ENCODE results near the gene PSMC6. TPM values are rescaled to one million over a fixed set of nuclear protein-coding genes. Genes with fewer than 3 reads are reported as not detected.
A peak's percentile ranks its signal among the peaks of the same experiment; 100 is the strongest.

PSMC6 gene
- total and polyA plus RNA-seq, 2 of the 13 experiments (the other 11 are each of a cell fraction or from before 2014, with no cell fraction given), result 90.0 to 210 TPM

DNA sequence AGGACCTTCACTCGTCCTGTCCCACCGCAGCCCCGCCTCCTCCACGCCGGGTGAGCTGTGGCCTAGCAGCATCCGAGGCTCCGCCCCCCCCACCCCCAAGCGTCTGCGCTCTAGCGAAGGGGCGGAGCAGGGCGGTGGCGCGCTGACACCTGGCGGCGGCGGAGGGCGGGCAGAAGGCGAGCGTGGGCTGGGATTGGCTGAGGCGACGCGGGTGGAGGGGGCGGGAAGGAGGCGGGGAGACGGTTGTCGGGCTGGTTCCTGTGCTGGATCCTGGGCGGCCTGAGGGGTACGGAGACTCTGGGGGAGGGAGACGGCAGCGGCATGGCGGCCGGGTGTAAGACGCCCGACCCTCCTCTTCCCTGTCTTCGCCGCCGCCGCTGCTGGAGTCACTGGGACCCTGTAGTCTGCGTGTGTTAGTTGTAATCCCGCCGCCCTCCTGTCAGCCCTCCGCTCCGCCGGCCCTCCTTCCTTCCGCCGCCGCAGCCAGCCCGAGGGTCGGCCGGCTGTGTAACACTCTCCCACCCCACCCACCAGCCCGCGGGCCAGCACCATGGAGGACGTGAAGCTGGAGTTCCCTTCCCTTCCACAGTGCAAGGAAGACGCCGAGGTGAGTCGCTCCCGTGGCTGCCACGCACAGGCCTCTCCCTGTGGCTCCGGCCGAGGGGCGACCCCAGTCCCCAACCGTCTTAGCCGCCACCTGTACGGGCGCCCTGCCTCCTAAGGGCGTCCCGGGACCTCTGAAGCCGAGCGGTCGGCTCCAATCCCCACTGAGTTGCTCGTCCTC lies 23.1 kb downstream of the PSMC6 start, which contains the start of gene STYX (continued):
- TF ChIP-seq, protein P1, sequence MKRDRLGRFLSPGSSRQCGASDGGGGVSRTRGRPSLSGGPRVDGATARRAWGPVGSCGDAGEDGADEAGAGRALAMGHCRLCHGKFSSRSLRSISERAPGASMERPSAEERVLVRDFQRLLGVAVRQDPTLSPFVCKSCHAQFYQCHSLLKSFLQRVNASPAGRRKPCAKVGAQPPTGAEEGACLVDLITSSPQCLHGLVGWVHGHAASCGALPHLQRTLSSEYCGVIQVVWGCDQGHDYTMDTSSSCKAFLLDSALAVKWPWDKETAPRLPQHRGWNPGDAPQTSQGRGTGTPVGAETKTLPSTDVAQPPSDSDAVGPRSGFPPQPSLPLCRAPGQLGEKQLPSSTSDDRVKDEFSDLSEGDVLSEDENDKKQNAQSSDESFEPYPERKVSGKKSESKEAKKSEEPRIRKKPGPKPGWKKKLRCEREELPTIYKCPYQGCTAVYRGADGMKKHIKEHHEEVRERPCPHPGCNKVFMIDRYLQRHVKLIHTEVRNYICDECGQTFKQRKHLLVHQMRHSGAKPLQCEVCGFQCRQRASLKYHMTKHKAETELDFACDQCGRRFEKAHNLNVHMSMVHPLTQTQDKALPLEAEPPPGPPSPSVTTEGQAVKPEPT (CRISPR knock-in tag; IDR thresholded peaks at IDR 0.05; ENCODE audit: low read depth), result no peak; the same call in 1 of the 2 replicates
- no peak for TF ChIP-seq ARNT (IDR thresholded peaks at IDR 0.05)
- TF ChIP-seq SAP130 (CRISPR knock-in tag; IDR thresholded peaks at IDR 0.05; ENCODE audit: low read depth), result peak; percentile 86
- TF ChIP-seq, protein P2, sequence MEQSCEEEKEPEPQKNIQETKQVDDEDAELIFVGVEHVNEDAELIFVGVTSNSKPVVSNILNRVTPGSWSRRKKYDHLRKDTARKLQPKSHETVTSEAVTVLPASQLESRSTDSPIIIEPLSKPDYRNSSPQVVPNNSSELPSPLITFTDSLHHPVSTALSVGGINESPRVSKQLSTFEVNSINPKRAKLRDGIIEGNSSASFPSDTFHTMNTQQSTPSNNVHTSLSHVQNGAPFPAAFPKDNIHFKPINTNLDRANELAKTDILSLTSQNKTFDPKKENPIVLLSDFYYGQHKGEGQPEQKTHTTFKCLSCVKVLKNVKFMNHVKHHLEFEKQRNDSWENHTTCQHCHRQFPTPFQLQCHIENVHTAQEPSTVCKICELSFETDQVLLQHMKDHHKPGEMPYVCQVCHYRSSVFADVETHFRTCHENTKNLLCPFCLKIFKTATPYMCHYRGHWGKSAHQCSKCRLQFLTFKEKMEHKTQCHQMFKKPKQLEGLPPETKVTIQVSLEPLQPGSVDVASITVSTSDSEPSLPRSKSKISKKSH (CRISPR knock-in tag; IDR thresholded peaks at IDR 0.05; ENCODE audit: borderline replicate concordance), result peak; percentile 17; the same call in 1 of the 2 replicates
- peak; percentile 68; the same call in 1 of the 2 replicates for TF ChIP-seq YEATS4 (CRISPR knock-in tag; IDR thresholded peaks at IDR 0.05; ENCODE audit: borderline replicate concordance)
- peak; percentile 82 for TF ChIP-seq MEIS1 (CRISPR knock-in tag; IDR thresholded peaks at IDR 0.05; ENCODE audit: borderline replicate concordance)
- TF ChIP-seq, protein P3, sequence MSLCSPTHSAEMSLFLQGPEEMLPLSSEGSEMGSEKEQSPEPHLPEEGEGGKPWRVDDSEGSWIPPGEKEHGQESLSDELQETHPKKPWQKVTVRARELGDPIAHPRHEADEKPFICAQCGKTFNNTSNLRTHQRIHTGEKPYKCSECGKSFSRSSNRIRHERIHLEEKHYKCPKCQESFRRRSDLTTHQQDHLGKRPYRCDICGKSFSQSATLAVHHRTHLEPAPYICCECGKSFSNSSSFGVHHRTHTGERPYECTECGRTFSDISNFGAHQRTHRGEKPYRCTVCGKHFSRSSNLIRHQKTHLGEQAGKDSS (CRISPR knock-in tag; IDR thresholded peaks at IDR 0.05; ENCODE audit: borderline replicate concordance, low read depth), result no peak
- TF ChIP-seq NFE2L1 (CRISPR knock-in tag; IDR thresholded peaks at IDR 0.05; ENCODE audit: borderline replicate concordance), result no peak
- no peak for TF ChIP-seq FOXA1 (IDR thresholded peaks at IDR 0.05)
- TF ChIP-seq FOXA1 (CRISPR knock-in tag; IDR thresholded peaks at IDR 0.05), result no peak
- TF ChIP-seq, protein P4, sequence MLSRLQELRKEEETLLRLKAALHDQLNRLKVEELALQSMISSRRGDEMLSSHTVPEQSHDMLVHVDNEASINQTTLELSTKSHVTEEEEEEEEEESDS (CRISPR knock-in tag; IDR thresholded peaks at IDR 0.05; ENCODE audit: borderline replicate concordance), result no peak
- TF ChIP-seq, protein P5, sequence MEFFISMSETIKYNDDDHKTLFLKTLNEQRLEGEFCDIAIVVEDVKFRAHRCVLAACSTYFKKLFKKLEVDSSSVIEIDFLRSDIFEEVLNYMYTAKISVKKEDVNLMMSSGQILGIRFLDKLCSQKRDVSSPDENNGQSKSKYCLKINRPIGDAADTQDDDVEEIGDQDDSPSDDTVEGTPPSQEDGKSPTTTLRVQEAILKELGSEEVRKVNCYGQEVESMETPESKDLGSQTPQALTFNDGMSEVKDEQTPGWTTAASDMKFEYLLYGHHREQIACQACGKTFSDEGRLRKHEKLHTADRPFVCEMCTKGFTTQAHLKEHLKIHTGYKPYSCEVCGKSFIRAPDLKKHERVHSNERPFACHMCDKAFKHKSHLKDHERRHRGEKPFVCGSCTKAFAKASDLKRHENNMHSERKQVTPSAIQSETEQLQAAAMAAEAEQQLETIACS (CRISPR knock-in tag; IDR thresholded peaks at IDR 0.05), result no peak
- TF ChIP-seq RBM22 (optimal IDR thresholded peaks at IDR 0.05; ENCODE audit: low read length), result no peak
- TF ChIP-seq NFRKB (IDR thresholded peaks at IDR 0.05), result no peak
- TF ChIP-seq MIER2 (CRISPR knock-in tag; IDR thresholded peaks at IDR 0.05), result no peak
- TF ChIP-seq, protein P6, sequence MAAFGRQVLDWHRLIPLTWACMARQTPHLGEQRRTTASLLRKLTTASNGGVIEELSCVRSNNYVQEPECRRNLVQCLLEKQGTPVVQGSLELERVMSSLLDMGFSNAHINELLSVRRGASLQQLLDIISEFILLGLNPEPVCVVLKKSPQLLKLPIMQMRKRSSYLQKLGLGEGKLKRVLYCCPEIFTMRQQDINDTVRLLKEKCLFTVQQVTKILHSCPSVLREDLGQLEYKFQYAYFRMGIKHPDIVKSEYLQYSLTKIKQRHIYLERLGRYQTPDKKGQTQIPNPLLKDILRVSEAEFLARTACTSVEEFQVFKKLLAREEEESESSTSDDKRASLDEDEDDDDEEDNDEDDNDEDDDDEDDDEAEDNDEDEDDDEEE (CRISPR knock-in tag; IDR thresholded peaks at IDR 0.05), result peak; percentile 72
- TF ChIP-seq, protein P7, sequence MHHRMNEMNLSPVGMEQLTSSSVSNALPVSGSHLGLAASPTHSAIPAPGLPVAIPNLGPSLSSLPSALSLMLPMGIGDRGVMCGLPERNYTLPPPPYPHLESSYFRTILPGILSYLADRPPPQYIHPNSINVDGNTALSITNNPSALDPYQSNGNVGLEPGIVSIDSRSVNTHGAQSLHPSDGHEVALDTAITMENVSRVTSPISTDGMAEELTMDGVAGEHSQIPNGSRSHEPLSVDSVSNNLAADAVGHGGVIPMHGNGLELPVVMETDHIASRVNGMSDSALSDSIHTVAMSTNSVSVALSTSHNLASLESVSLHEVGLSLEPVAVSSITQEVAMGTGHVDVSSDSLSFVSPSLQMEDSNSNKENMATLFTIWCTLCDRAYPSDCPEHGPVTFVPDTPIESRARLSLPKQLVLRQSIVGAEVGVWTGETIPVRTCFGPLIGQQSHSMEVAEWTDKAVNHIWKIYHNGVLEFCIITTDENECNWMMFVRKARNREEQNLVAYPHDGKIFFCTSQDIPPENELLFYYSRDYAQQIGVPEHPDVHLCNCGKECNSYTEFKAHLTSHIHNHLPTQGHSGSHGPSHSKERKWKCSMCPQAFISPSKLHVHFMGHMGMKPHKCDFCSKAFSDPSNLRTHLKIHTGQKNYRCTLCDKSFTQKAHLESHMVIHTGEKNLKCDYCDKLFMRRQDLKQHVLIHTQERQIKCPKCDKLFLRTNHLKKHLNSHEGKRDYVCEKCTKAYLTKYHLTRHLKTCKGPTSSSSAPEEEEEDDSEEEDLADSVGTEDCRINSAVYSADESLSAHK (CRISPR knock-in tag; IDR thresholded peaks at IDR 0.05; ENCODE audit: borderline replicate concordance), result no peak
- peak; percentile 14; the same call in 1 of the 2 replicates for TF ChIP-seq RARA (CRISPR knock-in tag; IDR thresholded peaks at IDR 0.05)
- TF ChIP-seq FOXJ3 (CRISPR knock-in tag; IDR thresholded peaks at IDR 0.05; ENCODE audit: borderline replicate concordance), result no peak

Data from HepG2 (cell line).